Inflammatory macrophage treated with lipopolysaccharide for 4 hours (primary cell): ENCODE results near the gene BMPR2.
A peak's percentile ranks its signal among the peaks of the same experiment; 100 is the strongest.
"Not testable (repeated sequence)": the region's sequence is repeated elsewhere in the genome, so short reads cannot be mapped to it uniquely, and the experiment has no call there.

ENCODE experiments used
- DNase-seq: peaks from one replicate; pipeline ENCODE4 v3.0.0-alpha.2; 2020

BMPR2 gene

DNA sequence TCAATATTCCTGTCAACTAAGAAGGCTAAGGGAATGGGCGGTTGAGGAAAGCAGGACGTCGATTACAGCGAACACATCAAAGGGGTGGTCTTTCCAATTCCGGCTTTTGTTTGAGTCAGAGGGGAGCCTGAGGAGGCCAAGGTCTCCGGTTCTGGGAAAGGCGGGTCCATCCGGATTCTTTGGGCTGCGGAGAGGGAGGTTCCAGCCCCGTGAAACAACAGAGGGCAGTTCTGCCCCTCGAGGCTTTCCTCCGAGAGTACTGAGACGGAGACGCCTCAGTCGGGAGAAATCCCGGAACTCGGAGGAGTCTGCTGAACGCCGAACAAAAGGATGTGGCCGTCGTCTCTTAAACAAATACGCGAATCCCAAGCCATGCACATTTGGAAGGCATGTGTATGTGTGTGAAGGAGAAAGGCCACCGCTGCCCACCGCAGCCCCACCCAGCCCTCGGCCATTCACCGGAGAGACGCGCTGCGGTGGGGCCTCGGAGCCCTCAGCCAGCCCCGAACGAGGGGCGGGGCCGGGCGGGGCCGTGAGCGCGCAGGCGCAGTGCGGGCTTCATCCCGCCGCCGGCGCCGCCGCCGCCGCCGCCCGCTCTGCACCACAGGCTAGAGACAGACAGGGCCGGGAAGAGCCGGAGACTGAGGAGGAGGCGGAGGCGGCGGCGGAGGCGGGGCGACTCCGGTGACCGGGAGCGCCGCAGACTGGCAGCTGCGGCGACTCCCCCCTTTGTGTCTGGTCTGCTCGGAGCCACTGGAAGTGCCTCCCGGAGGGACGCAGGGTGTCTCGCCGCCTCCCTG is at the start of gene BMPR2:
BMPR2 (plus strand) TSS at position 719 of the 800 bp plus-strand sequence. CDS start 1,148 bp downstream, outside the sequence.
- DNase-seq = peak; percentile 86

DNA sequence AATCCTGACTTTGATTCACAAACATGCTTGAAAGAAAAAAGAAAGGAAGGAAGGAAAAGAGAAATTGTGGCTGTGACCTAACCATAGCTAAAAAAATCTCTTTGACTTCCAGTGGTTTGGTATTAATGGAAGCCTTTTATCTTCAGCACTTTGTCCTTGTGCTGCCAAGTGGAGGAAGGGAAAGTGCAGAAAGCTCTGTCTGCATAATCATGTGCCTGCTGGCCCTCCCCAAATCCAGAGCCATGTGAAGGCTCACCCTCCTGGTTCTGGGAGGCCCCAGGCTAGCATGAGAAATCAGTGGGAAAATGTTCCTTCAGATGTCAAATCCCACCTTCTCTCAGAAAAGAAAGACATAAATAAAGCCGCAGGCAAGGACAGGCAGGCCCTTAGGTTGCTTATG is 48.3 kb upstream of the BMPR2 start:
- no peak for DNase-seq

DNA sequence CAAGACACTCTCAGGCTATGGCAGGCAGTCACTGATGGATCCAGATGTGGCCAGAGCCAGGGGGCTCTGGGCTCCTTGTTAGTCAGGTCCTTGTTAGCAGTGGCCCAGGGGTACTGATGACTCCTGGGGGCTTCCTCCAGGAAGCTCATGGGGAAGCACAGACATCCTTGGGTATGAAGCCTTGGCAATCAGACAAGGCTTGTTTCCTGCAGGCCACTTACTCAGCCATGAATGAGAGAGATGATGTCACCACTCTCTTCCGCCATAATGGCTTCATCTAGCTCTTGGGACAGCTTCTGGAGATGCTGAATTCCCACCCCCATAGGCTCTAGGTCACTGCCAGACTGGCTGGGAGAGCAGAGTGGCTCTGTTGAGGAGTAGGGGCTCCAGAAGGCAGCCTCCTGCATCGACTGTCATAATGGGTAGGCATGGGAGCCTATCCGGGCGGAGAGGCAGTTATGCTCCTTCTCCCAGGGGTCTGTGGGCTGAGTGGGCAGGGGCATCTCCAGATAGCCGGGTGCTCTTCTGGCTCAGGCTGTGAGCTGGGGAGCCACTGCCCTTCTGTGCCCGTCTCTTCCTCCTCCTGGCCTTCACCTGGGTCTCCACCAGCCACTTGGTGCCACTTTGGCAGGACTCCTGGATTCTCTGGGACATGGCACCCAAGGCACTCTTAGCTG is 40.2 kb upstream of the BMPR2 start:
- DNase-seq = no peak

DNA sequence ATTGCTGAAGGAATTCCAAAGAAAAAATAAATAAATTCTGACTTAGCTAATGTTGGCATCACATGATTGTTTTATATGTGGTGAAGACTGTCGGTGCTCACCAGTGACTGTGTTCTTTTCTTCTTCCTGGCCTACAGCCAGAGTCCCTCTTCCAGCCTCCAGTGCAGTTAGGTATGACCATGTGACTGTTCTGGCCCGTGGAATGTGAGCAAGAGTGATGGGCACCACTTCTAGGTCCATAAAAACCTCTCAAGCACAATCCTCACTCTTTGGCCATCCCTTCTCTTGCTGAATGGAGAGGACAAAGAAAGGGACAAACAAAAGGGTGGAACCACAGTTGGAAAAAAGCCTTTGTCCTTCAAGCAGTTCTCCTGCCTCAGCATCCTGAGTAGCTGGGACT is 39.0 kb upstream of the BMPR2 start:
- DNase-seq = no peak

DNA sequence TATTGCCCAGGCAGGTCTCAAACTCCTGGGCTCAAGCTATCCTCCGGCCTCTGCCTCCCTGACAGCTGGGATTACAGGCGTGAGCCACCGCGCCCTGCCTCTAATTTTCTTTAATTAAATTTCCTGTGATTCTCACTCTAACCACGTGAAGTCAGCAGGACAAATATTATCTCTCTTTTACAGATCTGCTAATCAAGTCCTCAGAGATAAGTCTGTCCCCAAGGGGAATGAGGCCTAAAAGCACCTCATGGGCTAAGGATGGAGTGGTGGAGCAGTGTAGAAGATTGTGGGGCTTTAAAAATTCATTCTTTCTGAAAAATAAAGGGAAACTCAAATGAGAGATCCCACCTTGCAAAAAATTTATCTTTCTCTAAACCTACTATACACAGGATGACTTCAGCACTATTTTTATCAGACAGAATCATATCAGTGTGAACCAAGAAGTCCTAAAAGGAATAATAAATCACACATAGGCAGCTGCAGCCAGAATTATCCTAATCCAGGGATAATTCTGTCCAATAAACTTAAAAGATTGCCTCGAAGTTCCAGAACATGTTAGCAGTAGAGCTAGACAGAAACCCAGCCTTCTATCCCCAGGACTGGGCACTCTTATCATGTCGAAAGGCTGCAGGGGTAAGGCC is 38.3 kb upstream of the BMPR2 start:
- DNase-seq = no peak

DNA sequence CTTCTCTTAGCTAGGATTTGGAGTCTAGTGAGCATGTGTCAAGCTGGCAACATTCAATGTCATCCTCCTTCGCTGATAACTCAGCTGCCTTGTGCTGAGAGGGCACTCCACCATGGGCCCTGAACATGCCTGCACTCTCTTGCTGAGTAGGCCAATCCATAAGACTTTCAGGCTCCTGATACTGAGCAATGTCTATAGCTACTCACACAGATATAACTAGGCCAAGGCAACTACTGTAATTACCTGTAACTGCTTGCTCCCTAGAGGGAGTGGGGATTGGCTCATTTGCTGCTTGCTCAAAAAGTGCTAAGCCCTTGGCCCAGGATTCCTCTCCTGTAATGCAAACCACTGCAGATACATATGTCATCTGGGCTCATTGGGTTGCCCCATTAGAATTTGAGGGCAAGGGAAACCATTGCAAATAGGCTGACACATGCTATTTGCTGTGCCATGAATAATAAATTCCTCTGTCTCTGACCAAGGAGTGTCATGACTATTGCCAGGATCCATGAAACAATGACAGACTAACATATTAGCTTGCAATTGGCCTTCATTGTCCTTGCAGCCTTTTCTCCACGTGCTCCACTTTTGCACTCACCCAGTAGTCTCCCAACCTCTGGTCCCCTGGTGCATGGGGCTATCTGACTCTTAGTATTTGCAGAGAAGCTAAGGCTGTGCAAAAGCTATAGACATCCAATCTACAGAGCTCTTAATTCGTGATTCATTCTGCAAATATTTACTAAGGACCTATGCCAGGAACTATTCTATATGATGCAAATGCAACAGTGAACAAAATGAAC is 36.9 kb upstream of the BMPR2 start:
- DNase-seq = no peak

DNA sequence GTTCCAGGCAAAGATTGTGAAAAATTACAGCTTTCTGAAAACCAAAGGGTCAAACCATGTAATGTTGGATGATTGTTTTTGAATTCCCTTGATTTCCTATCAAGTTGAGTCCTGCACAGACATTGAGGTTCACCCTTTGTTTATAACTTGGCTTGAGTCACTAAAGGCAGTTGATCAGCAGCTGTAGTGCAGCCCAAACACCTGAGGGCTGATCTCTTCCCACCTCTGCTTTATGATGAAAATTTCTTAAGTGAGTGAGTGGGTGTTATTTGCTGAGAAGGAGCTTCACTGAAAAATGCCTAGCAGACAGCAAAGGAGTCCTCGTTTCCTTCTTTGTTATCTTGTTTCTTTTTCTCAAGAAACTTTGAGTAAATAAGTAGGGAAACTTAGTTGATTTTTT is 31.9 kb upstream of the BMPR2 start:
- no peak for DNase-seq

DNA sequence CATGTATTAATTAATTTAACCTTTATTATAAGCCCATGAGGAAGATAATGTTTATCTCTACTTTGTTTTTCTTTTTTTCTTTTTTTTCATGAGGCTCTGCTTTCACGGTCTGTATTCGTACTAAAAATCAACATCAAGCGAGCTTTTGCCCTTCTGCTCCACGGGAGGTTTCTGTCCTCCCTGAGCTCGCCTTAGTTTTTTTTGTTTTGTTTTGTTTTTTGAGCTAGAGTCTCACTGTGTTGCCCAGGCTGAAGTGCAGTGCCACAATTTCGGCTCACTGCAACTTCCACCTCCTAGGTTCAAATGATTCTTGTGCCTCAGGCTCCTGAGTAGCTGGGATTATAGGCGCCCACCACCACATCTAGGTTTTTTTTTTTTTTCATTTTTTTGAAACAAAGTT is 29.9 kb upstream of the BMPR2 start:
- no peak for DNase-seq

DNA sequence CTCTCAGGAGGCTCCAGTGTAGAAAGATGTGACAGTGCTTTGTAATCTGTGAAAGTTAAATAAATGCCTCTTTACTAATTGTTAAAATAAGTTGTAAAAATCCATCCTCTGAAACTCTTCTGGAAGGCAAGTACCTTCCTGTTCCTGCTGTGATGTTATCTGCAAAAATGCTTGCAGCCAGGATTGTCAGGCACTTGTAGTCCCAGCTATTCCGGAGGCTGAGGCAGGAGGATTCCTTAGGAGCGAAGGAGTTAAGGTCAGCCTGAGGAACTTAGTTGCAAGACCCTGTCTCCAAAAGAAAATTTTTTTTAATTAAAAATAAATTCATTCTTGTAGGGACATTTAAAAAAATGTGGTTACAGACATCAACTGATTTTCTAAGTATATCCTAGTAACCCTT is 22.7 kb upstream of the BMPR2 start:
- DNase-seq = no peak

DNA sequence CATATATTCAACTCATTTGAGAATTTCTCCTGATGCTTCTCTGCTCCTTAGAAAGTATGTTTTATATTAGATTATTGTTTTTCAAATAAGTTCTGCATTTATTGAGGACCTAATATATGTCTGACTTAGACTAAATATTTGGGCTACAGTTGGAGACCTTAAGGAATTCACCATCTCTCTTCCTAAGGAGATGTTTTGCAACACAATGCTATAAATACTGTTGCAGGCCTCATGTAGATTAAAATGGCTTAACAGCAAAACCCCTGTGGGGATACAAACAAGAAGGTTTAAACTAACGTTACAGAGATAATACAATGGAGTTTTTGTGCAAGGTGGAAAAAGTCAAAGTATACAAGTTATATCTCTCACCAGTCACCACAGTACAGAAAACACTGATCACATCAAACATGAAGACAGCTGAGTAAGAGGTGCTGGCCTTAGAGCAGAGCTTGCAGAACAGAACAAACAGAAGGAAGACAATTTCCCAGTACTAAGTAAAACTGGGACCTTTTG is 20.1 kb upstream of the BMPR2 start:
- no peak for DNase-seq

DNA sequence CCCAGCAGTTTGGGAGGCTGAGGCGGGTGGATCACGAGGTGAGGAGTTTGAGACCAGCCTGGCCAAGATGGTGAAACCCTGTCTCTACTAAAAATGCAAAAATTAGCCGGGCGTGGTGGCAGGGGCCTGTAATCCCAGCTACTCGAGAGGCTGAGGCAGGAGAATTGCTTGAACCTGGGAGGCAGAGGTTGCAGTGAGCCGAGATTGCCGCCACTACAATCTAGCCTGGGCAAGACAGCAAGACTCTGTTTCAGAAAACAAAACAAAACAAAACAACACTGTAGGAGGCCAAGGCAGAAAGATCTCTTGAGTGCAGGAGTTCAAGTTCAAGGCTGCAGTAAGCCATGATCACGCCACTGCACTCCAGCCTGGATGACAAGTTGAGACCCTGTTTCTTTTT is 17.2 kb upstream of the BMPR2 start:
- not testable (repeated sequence) for DNase-seq

DNA sequence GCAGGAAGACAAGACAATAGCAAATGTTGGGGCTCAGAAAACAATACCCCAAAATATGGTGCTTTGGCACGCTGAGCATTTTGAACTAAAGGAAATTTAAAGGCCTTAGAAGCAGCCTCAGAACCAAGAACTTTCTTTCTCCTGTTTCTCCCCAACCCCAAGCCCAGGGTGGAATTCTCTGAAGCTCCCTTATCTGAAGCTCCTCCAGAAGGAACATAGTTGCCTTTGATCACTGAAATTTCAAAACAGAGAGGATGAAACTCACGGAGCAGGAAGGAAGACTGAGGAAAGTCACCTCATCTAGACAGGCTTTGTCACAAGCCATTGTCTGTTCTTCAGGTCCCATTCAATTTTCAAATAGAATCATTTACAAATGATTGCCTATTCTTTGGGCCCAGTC is 15.5 kb upstream of the BMPR2 start:
- no peak for DNase-seq

DNA sequence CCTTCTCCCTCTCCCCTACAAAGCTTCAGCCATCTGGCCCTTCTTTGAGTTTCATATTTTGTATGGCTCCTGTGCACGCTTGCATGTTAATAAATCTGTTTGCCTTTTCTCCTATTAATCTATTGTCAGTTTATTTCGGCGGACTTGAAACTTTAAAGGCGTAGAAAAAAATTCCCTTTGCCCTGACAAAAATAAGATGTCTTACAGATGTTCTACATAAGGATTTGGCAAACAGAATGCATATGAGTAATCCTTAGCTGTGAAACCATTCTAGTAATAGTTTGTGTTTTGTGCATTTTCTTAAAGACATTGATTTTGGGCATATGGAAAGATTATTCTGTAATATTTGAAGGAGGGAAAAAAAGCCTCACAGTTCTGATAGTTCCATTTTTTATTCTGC is 15.0 kb upstream of the BMPR2 start:
- DNase-seq = no peak

DNA sequence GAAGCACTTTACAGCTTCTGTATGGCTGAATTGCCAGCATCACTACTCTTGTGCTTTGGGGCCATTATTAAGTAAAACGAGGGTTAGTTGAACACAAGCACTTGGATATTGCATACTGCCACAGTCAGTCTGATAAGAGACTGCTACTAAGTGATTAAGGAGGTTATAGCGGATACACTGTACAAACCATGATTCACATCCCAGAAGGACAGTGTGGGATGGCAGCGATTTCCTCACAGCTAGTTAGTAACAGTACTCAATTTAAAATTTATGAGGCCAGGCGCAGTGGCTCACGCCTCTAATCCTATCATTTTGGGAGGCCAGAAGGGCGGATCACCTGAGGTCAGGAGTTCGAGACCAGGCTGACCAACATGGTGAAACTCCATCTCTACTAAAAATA is 2.6 kb upstream of the BMPR2 start:
- DNase-seq = peak; percentile 17

DNA sequence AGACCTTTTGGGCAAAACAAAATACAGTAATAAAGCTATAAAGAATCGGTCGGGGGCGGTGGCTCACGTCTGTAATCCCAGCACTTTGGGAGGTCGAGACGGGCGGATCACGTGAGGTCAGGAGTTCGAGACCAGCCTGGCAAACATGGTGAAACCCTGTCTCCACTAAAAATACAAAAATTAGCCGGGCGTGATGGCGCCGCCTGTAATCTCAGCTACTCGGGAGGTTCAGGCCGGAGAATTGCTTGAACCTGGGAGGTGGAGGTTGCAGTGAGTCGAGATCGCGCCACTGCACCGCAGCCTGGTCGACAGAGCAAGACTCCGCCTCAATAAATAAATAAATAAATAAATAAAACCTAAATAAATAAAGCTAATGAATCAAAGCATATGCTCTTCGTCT is 1.7 kb upstream of the BMPR2 start:
- DNase-seq = not testable (repeated sequence)

DNA sequence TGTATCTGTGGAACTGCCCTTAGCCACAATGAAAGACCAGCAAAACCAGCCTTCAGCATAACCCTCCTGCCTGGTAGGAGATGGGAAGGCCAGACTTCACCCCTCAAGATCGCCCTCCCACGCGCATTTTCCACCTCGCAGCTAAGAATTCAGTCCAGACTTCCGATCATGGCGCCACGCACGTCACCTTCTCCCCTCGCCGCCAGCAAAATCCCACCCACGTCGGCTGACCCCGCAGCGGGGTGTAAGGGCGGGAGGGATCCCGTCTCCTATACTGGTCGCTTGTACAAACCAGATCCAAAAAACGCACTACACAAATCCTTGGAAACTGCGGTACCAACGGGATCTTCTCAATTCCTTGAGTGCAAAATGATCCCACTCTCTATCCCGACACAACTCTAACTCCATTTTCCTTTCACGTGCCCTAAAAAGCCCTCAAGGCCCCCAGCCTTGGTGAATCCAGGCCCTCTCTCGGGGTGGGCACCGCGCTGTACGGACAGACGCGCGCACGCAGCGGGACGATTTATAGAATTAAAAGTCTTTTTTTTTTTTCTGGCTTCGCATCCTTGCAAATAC is 1.0 kb upstream of the BMPR2 start:
- DNase-seq = peak; percentile 51

DNA sequence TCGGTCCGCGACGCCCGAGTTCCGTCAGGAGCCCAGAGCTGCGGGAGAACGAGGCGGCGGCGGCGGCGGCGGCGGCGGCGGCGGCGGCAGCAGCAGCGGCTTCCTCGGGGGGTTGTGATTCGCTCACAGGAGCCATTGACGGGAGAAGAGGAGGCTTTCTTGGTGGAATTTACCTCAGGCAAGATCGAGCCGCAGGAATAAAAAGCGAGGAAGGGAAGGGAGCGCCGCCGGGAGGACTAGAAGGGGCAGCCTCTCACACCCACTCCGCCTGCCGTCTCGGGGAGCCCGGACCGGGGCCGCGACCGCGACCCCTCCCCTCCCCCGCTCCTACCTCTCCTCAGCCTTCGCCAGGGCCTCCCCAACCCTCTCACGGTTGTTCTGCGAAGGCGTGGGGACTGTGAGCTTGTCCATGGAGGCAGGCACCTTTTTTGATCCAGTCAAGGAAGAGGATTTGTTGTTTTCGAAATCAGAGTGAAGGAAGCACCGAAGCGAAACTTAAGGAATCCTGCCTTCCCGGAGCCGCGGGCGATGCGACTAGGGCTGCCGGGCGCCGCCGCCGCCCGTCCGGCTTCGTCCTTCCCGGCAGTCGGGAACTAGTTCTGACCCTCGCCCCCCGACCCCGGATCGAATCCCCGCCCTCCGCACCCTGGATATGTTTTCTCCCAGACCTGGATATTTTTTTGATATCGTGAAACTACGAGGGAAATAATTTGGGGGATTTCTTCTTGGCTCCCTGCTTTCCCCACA is 506 bp downstream of the BMPR2 start:
- DNase-seq = peak; percentile 70

DNA sequence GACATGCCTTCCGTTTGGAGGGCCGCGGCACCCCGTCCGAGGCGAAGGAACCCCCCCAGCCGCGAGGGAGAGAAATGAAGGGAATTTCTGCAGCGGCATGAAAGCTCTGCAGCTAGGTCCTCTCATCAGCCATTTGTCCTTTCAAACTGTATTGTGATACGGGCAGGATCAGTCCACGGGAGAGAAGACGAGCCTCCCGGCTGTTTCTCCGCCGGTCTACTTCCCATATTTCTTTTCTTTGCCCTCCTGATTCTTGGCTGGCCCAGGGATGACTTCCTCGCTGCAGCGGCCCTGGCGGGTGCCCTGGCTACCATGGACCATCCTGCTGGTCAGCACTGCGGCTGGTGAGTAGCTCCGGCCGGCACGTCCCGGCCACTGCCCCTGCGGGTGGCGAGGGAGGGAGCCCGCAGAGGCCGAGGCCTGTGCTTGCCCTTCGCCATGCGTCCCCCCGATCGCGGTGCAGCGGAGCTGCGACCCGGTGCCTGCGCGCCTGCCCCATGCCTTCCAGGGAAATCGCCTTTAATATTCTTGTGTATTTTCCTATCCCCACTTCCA is 1.2 kb downstream of the BMPR2 start:
- peak; percentile 41 for DNase-seq

DNA sequence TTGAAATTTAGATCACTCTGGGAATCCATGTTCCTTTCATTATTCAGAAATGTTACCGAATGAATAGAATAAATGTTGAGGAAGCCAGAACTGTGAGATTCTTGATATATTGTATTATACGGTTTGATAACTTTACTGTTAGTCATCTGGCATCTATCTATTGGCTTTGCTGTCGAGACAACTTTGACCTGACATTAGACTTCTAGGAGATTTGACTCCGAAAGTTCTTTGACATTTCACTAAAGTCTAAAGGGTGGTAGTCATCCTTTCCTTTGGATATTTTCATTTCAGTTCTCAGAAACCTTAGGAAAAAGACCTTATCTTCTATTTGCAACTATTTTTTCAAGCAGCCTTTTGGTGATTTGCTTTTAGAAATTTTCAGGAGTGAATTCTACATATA is 1.9 kb downstream of the BMPR2 start:
- DNase-seq = no peak

DNA sequence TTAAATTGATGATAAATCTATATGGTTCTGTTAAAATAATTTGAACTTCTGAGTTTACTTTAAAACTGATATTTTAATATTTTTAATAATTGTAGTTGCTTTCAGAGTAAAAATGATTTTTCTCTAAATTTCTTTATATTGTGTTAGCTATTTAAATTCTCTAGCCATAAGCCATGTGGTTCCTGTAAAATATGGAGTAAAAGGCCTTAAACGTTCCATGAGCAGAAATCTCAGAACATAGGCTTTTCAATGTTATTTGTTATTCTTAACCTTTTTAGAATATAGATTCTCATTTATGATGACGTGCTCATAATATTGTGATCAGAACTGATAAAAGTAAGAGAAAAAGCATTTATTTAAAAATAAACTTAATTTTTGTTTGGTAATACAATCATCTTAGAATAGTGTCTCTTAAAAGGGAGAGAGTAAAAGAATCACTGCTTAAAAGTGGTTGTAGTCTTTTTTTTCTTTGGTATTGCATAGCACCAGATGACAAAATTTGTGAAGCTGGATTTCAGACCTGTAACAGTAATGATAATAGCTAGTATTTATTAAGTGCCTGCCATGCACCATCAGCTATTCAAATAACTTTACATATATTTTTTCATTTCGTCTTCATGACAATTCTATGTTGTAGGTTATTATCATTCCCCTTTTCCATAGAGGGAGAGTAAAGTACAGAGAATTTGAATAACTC is 2.7 kb downstream of the BMPR2 start:
- DNase-seq = no peak

DNA sequence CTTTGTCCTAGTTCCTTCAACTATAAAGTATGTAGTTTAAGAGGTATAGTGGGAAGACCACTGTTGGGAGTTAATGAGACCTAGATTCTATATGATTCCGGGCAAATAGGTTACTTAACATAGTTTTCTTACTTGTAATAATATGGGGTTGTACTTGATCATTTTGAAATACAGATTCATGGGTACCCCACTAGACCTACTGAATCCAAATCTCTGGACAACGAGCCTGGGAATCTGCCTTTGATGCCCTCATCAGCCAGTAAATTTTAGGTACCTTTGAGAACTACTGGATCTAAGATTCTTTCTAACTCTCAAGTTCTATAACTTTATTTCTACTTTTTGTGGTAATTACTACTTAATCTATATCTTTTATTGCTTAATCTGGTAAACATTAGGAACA is 6.6 kb downstream of the BMPR2 start:
- no peak for DNase-seq
